HepG2 (cell line): ENCODE results near the gene PRDX2. TPM values are rescaled to one million over a fixed set of nuclear protein-coding genes. Genes with fewer than 3 reads are reported as not detected.

Experiments used
- CEBPB ChIP-seq: IDR thresholded peaks from 2 replicates; pipeline ENCODE4 v1.6.1; 2011; ENCODE audit warnings: low read depth, low read length, improper control_type of control experiment, borderline replicate concordance
- GFI1 ChIP-seq: sonication (generic); formaldehyde crosslinking; IDR thresholded peaks from 2 replicates; pipeline ENCODE4 v1.5.0; 2020; ENCODE audit warnings: missing genetic modification reagents, mild to moderate bottlenecking, borderline replicate concordance
- NRL ChIP-seq: sonication (generic); formaldehyde crosslinking; IDR thresholded peaks from 2 replicates; pipeline ENCODE4 v1.5.0; 2020; ENCODE audit warnings: missing genetic modification reagents, mild to moderate bottlenecking, moderate library complexity, borderline replicate concordance
- RNF2 ChIP-seq: fragments of 450-650 bp; conservative IDR thresholded peaks from 2 replicates; pipeline ENCODE4 v1.6.1; 2016; ENCODE audit warnings: low read depth
- THAP11 ChIP-seq: IDR thresholded peaks from 2 replicates; pipeline ENCODE4 v1.6.1; 2016; ENCODE audit warnings: missing biosample characterization, missing genetic modification reagents
- ZBTB1 ChIP-seq: sonication (generic); formaldehyde crosslinking; IDR thresholded peaks from 2 replicates; pipeline ENCODE4 v1.4.0; 2020; ENCODE audit warnings: missing genetic modification reagents, borderline replicate concordance
- ZFP1 ChIP-seq: IDR thresholded peaks from 2 replicates; pipeline ENCODE4 v1.6.1; 2016
- ZFY ChIP-seq: sonication (generic); formaldehyde crosslinking; IDR thresholded peaks from 2 replicates; pipeline ENCODE4 v1.4.0; 2020; ENCODE audit warnings: missing genetic modification reagents
- ZNF3 ChIP-seq: IDR thresholded peaks from 2 replicates; pipeline ENCODE4 v1.7.0; 2017; ENCODE audit warnings: inconsistent platforms
- ZNF75D ChIP-seq: sonication (generic); formaldehyde crosslinking; IDR thresholded peaks from 2 replicates; pipeline ENCODE4 v1.8.1; 2023; ENCODE audit warnings: missing genetic modification reagents, mild to moderate bottlenecking, borderline replicate concordance
- polyA plus RNA-seq, 8 experiments: library from polyadenylated mRNA; depleted of rRNA in 3 of 8; stranded (reverse) in 7 of 8; unstranded in 1 of 8; fragments of >200 nt; fragmentation: Illumina TruSeq in 4 of 8; extraction: Trizol in 4 of 8; gene quantifications; 2 replicates each; pipeline versions ENCODE4 v1.2.1 to v1.2.3, GENCODE V29; 2011 to 2016; ENCODE audit warnings: low read depth in 4 of 8, missing spikeins in 1 of 8, mixed read lengths in 1 of 8; ENCODE audit not compliant: insufficient read depth in 1 of 8
- total RNA-seq, 5 experiments: library from RNA; depleted of rRNA; stranded (reverse); fragments of >200 nt; fragmentation: Illumina TruSeq; extraction: Trizol; gene quantifications; 2 replicates each; pipeline ENCODE4 v1.2.3, GENCODE V29; 2016; ENCODE audit warnings: low read depth in 1 of 5
- TF ChIP-seq, protein P1 (sequence below), 2 experiments: sonication (generic) in 1 of 2; formaldehyde crosslinking in 1 of 2; IDR thresholded peaks; 2 replicates each; pipeline versions ENCODE4 v1.5.1 to v1.6.1; 2011 to 2020; ENCODE audit warnings: borderline replicate concordance in 1 of 2, low read depth in 1 of 2, low read length in 1 of 2, mild to moderate bottlenecking in 1 of 2, missing genetic modification reagents in 1 of 2, moderate library complexity in 1 of 2
- TF ChIP-seq, protein P2 (sequence below): sonication (generic); formaldehyde crosslinking; IDR thresholded peaks from 2 replicates; pipeline ENCODE4 v1.8.0; 2022; ENCODE audit warnings: mild to moderate bottlenecking, missing genetic modification reagents, moderate library complexity
- TF ChIP-seq, protein P3 (sequence below): sonication (generic); formaldehyde crosslinking; IDR thresholded peaks from 2 replicates; pipeline ENCODE4 v1.8.0; 2022; ENCODE audit warnings: mild to moderate bottlenecking, missing genetic modification reagents, moderate library complexity
- TF ChIP-seq, protein P4 (sequence below): sonication (generic); formaldehyde crosslinking; IDR thresholded peaks from 2 replicates; pipeline ENCODE4 v1.4.0; 2020; ENCODE audit warnings: mild to moderate bottlenecking, missing genetic modification reagents
- TF ChIP-seq, protein P5 (sequence below): sonication (generic); formaldehyde crosslinking; IDR thresholded peaks from 2 replicates; pipeline ENCODE4 v1.5.0; 2020; ENCODE audit warnings: mild to moderate bottlenecking, low read depth, missing genetic modification reagents, borderline replicate concordance

PRDX2 gene
- total and polyA plus RNA-seq, 2 of the 13 experiments (the other 11 are each of a cell fraction or from before 2014, with no cell fraction given) = 218 to 381 TPM

DNA sequence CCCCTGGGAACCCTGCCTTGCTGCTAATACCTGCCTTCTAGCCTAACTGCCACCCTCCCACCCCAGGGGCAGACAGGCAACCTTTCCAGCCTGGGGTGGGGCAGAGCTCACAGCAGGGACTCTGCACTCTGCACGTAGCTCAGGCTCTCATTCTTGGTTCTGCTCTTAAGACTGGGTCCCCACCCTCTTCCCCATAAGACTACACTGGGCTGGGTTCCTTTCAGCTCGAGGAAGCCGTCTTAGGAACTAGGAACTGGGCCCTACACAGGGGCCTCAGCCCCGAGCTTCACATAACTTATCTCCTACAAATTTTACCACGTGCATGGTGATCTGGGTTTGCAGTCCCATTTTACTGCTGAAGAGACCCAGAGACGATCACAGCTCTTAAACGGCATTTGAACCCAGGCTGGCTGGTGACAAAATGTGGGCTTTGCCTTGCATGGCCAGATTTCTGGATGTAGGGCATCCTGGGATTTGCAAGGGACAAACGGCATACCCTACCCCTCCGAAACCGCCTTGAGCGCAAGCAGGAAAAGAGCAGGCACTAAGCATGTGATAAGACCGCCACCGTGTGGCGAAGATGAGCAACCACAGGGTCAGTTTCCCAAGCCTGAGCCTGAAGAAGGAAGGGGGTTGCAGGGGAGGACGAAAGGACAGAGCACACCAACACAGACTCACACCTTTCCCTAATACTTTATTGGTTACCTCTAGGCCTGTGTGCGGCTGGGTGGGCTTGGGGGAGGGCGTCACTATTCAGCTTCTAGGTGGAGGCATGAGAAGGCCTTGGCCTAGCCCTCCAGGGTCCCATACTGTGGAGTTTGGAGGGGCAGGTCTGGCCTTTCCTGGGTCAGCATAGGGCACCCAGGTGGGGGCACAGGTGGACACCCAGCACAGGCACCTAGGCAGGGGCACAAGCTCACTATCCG, 5.2 kb downstream of the PRDX2 start (continued):
- TF ChIP-seq, protein P1, sequence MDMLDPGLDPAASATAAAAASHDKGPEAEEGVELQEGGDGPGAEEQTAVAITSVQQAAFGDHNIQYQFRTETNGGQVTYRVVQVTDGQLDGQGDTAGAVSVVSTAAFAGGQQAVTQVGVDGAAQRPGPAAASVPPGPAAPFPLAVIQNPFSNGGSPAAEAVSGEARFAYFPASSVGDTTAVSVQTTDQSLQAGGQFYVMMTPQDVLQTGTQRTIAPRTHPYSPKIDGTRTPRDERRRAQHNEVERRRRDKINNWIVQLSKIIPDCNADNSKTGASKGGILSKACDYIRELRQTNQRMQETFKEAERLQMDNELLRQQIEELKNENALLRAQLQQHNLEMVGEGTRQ (IDR thresholded peaks at IDR 0.05; ENCODE audit: low read depth, low read length) = no peak
- TF ChIP-seq, protein P1 (CRISPR knock-in tag; IDR thresholded peaks at IDR 0.05; ENCODE audit: borderline replicate concordance) = peak; percentile 23; the same call in 1 of the 2 replicates
- TF ChIP-seq ZFP1 (no peak), ZNF75D (CRISPR knock-in tag) (no peak), RNF2 (no peak), CEBPB (no peak), ZNF3 (CRISPR knock-in tag) (no peak), ZFY (CRISPR knock-in tag) (no peak), ZBTB1 (CRISPR knock-in tag) (no peak), NRL (CRISPR knock-in tag) (peak; percentile 28; the same call in 1 of the 2 replicates), THAP11 (CRISPR knock-in tag) (peak; percentile 57), GFI1 (CRISPR knock-in tag) (0 out of 2 replicates have a peak, but pooled peaks have one; percentile 56)
- TF ChIP-seq, protein P2, sequence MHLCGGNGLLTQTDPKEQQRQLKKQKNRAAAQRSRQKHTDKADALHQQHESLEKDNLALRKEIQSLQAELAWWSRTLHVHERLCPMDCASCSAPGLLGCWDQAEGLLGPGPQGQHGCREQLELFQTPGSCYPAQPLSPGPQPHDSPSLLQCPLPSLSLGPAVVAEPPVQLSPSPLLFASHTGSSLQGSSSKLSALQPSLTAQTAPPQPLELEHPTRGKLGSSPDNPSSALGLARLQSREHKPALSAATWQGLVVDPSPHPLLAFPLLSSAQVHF (CRISPR knock-in tag) = no peak
- TF ChIP-seq, protein P3, sequence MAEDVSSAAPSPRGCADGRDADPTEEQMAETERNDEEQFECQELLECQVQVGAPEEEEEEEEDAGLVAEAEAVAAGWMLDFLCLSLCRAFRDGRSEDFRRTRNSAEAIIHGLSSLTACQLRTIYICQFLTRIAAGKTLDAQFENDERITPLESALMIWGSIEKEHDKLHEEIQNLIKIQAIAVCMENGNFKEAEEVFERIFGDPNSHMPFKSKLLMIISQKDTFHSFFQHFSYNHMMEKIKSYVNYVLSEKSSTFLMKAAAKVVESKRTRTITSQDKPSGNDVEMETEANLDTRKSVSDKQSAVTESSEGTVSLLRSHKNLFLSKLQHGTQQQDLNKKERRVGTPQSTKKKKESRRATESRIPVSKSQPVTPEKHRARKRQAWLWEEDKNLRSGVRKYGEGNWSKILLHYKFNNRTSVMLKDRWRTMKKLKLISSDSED = no peak
- TF ChIP-seq, protein P4, sequence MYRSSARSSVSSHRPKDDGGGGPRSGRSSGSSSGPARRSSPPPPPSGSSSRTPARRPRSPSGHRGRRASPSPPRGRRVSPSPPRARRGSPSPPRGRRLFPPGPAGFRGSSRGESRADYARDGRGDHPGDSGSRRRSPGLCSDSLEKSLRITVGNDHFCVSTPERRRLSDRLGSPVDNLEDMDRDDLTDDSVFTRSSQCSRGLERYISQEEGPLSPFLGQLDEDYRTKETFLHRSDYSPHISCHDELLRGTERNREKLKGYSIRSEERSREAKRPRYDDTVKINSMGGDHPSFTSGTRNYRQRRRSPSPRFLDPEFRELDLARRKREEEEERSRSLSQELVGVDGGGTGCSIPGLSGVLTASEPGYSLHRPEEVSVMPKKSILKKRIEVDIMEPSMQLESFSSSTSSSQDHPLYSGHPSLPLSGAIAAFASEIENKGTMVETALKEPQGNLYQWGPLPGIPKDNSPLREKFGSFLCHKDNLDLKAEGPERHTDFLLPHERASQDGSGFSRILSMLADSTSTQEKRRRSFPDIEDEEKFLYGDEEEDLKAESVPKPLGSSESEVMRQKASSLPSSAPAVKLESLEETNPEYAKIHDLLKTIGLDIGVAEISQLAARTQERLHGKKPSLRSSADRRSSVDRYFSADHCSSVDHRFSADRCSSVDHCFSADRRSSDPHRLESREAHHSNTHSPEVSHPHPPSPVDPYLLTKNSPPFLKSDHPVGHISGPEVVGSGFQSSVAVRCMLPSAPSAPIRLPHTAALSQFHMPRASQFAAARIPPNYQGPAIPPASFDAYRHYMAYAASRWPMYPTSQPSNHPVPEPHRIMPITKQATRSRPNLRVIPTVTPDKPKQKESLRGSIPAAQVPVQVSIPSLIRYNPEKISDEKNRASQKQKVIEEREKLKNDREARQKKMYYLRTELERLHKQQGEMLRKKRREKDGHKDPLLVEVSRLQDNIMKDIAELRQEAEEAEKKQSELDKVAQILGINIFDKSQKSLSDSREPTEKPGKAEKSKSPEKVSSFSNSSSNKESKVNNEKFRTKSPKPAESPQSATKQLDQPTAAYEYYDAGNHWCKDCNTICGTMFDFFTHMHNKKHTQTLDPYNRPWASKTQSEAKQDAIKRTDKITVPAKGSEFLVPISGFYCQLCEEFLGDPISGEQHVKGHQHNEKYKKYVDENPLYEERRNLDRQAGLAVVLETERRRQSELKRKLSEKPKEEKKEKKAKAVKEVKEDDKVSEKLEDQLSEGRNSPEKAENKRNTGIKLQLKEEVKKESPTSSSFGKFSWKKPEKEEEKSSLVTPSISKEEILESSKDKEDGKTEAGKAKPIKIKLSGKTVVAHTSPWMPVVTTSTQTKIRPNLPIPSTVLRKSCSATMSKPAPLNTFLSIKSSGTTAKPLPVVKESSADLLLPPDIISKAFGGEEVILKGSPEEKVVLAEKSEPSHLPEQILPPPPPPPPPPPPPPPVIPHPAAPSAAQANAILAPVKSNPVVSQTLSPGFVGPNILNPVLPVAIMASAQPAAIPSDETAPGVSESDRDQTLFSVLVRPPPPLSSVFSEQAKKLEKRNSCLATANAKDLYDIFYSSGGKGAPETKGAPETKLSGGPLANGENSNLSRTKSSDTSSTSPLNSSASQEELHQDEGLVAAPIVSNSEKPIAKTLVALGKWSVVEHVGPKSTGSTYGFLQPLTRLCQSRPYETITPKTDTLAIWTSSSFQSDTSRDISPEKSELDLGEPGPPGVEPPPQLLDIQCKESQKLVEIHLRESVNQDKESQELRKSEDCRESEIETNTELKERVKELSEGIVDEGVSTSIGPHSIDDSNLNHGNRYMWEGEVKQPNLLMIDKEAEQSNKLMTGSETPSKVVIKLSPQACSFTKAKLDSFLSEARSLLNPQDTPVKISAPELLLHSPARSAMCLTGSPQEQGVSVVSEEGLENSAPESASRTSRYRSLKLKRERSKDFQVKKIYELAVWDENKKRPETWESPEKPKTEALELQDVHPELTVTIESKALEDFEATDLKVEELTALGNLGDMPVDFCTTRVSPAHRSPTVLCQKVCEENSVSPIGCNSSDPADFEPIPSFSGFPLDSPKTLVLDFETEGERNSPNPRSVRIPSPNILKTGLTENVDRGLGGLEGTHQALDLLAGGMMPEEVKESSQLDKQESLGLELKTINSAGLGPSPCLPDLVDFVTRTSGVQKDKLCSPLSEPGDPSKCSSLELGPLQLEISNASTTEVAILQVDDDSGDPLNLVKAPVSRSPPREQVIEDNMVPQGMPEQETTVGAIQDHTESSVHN (CRISPR knock-in tag) = no peak
- TF ChIP-seq, protein P5, sequence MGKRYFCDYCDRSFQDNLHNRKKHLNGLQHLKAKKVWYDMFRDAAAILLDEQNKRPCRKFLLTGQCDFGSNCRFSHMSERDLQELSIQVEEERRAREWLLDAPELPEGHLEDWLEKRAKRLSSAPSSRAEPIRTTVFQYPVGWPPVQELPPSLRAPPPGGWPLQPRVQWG (CRISPR knock-in tag) = no peak
